ENCODE data around the gene THADA. TPM values are rescaled to one million over a fixed set of nuclear protein-coding genes. Genes with fewer than 3 reads are reported as not detected.

Gene THADA
- total RNA-seq, 1 experiment from 2014 or later, result 20.1 TPM

DNA sequence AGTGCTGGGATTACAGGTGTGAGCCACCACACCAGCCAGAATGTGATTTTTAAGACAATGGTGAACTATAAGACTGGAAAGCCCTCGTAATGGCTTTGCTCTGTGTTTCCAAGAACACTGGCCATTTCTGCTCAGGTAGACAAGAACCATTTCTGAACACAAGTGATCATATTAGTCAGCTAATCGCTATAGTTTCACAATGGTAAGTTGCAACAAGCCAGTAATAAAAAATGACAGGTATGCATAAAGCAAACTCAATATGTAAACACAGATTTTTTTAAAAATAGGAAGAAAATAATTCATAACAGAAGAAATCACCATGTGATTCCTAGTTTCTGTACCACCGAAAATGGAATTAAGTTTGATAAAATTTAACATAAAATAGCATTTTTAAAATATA is 166.5 kb downstream of the THADA start:
- H3K27me3 ChIP-seq (ENCODE audit: insufficient read depth, low read length), result no peaks in the 10 kb centered on the region
- Mint-ChIP-seq H3K36me3 (ENCODE audit: insufficient read depth in 1 of 3, low read depth in 3 of 3) (peaks cover 4 to 20% (median 8%) of the 10 kb centered on the region in 3 experiments; a peak in 6 of 7 replicates), H3K4me1 (no peaks in the 10 kb centered on the region; a peak in 1 of 4 replicates), H3K27me3 (ENCODE audit: low read depth) (no peaks in the 10 kb centered on the region), H3K9me3 (peaks cover 0 to 2% of the 10 kb centered on the region in 2 experiments; a peak in 2 of 5 replicates), H3K27ac (no peak overlapping the region), H3K4me3 (no peak overlapping the region)
- H3K79me2 ChIP-seq (ENCODE audit: insufficient read depth, low read length), result no peaks in the 10 kb centered on the region
- no peak overlapping the region for H2BK12ac ChIP-seq (ENCODE audit: insufficient read length, low read depth, low read length)
- H3K23ac ChIP-seq (ENCODE audit: insufficient read length, low read depth, low read length), result no peak overlapping the region
- no peaks in the 10 kb centered on the region for H3K4me1 ChIP-seq (ENCODE audit: insufficient read depth, low read length)
- no peak overlapping the region for H2BK120ac ChIP-seq (ENCODE audit: low read depth, low read length, poor library complexity, severe bottlenecking)
- no peak overlapping the region for H2BK15ac ChIP-seq (ENCODE audit: low read depth, low read length)
- TF ChIP-seq, protein P1, sequence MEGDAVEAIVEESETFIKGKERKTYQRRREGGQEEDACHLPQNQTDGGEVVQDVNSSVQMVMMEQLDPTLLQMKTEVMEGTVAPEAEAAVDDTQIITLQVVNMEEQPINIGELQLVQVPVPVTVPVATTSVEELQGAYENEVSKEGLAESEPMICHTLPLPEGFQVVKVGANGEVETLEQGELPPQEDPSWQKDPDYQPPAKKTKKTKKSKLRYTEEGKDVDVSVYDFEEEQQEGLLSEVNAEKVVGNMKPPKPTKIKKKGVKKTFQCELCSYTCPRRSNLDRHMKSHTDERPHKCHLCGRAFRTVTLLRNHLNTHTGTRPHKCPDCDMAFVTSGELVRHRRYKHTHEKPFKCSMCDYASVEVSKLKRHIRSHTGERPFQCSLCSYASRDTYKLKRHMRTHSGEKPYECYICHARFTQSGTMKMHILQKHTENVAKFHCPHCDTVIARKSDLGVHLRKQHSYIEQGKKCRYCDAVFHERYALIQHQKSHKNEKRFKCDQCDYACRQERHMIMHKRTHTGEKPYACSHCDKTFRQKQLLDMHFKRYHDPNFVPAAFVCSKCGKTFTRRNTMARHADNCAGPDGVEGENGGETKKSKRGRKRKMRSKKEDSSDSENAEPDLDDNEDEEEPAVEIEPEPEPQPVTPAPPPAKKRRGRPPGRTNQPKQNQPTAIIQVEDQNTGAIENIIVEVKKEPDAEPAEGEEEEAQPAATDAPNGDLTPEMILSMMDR (conservative IDR thresholded peaks at IDR 0.05), result no peak
- no peak overlapping the region for H3K9ac ChIP-seq (ENCODE audit: extremely low read depth, insufficient read length, low read length)
- no CpG with 5 or more reads among the region's 3 CpGs for WGBS (ENCODE audit: extremely low coverage, insufficient read length, low lambda C conversion rate)
- H4K8ac ChIP-seq (replicated peaks; ENCODE audit: insufficient read length, low read depth, low read length), result no peak overlapping the region
- no peaks in the 10 kb centered on the region for H3K23me2 ChIP-seq (ENCODE audit: insufficient read length, low read depth, low read length, poor library complexity, severe bottlenecking)
- H2BK20ac ChIP-seq (ENCODE audit: low read depth, low read length, poor library complexity, severe bottlenecking), result no peak overlapping the region
- H3T11ph ChIP-seq (ENCODE audit: low read length), result no peak overlapping the region
- no peak overlapping the region for H3K14ac ChIP-seq (ENCODE audit: insufficient read depth, low read length)
- no peak overlapping the region for H3K27ac ChIP-seq (ENCODE audit: insufficient read length, low read depth, low read length)
- no peak overlapping the region for H4K5ac ChIP-seq (ENCODE audit: insufficient read length, low read depth, low read length)
- no peaks in the 10 kb centered on the region for H3K9me3 ChIP-seq (ENCODE audit: control insufficient read depth, low read depth, low read length)
- no peak overlapping the region for H3K18ac ChIP-seq (ENCODE audit: insufficient read length, low read depth, low read length)
- no peak overlapping the region for H2AK5ac ChIP-seq (ENCODE audit: insufficient read length, low read length)
- H3K79me1 ChIP-seq (ENCODE audit: insufficient read depth, low read depth, low read length, poor library complexity, severe bottlenecking), result no peaks in the 10 kb centered on the region
- DNase-seq, result no peak
- H3K4me2 ChIP-seq (ENCODE audit: insufficient read depth, insufficient read length, low read length), result no peak overlapping the region
- no peak overlapping the region for H3K56ac ChIP-seq (ENCODE audit: insufficient read length, low read depth, low read length)
- no peak overlapping the region for H2BK5ac ChIP-seq (ENCODE audit: insufficient read length, low read length)
- no peak overlapping the region for H3K4ac ChIP-seq (ENCODE audit: low read depth, low read length)
- no peak overlapping the region for H4K91ac ChIP-seq (ENCODE audit: insufficient read length, low read depth, low read length)
- H4K20me1 ChIP-seq (ENCODE audit: control insufficient read depth, insufficient read depth, insufficient read length), result no peaks in the 10 kb centered on the region
- no peak overlapping the region for H2AFZ ChIP-seq (ENCODE audit: low read length)

Data from H9 (cell line).